SIG-M5 (cell line): ENCODE measurements around the gene PET100.

Source experiments
- DNase-seq: peaks from one replicate; lab custom pipeline; 2025; lab: John Stamatoyannopoulos, UW

The PET100 gene

GRCh38 chr19:7650148-7650547, 20.6 kb downstream of the PET100 start:
- no peak for DNase-seq

GRCh38 chr19:7652061-7652641, 22.6 kb downstream of the PET100 start:
- peak; percentile 97 for DNase-seq

- no peak for DNase-seq
Measured at GRCh38 chr19:7654401-7654800, 24.8 kb downstream of the PET100 start.

GRCh38 chr19:7655581-7655980, 26.0 kb downstream of the PET100 start:
- peak; percentile 71 for DNase-seq

- DNase-seq = peak; percentile 56
Measured at GRCh38 chr19:7657131-7657751, 27.6 kb downstream of the PET100 start.

GRCh38 chr19:7658219-7658686, 28.7 kb downstream of the PET100 start:
- DNase-seq = no peak

GRCh38 chr19:7661744-7662538, 32.3 kb downstream of the PET100 start:
- DNase-seq = no peak

GRCh38 chr19:7662657-7663056, 33.1 kb downstream of the PET100 start:
- no peak for DNase-seq

GRCh38 chr19:7663706-7664105, 34.1 kb downstream of the PET100 start:
- DNase-seq = no peak

GRCh38 chr19:7665076-7665475, 35.5 kb downstream of the PET100 start:
- DNase-seq = no peak

- DNase-seq = no peak
Measured at GRCh38 chr19:7668842-7669241, 39.2 kb downstream of the PET100 start, which contains the start of gene RETN. Gene RETN, plus strand, starts transcription at chr19:7669049. Its CDS starts 278 bp downstream, at chr19:7669327.

GRCh38 chr19:7669641-7670040, 40.0 kb downstream of the PET100 start:
- DNase-seq = no peak

GRCh38 chr19:7670150-7670783, 40.7 kb downstream of the PET100 start:
- no peak for DNase-seq

- DNase-seq = no peak
Measured at GRCh38 chr19:7670790-7671189, 41.2 kb downstream of the PET100 start.

GRCh38 chr19:7672522-7672921, 42.9 kb downstream of the PET100 start:
- no peak for DNase-seq

GRCh38 chr19:7674010-7675005, 44.7 kb downstream of the PET100 start:
- peak; percentile 86 for DNase-seq

- peak; percentile 73 for DNase-seq
Measured at GRCh38 chr19:7676376-7676775, 46.8 kb downstream of the PET100 start.

GRCh38 chr19:7676854-7677253, 47.3 kb downstream of the PET100 start, which contains the start of gene MCEMP1:
Gene MCEMP1, plus strand, starts transcription at chr19:7677090. Its CDS starts 31 bp downstream, at chr19:7677121.
- DNase-seq = no peak

GRCh38 chr19:7677669-7678311, 48.2 kb downstream of the PET100 start:
- DNase-seq = no peak

- DNase-seq = no peak
Measured at GRCh38 chr19:7678971-7679751, 49.6 kb downstream of the PET100 start.
